WTC11 (cell line): ENCODE data around the gene TRDMT1. TPM values are rescaled to one million over a fixed set of nuclear protein-coding genes. Genes with fewer than 3 reads are reported as not detected.

Experiments
- ATAC-seq: fragments of 200-7000 bp; cut with Tn5 transposase; 2 replicates; pipeline ENCODE4 v1.10.0; 2021; ENCODE audit warnings: mild to moderate bottlenecking, moderate library complexity
- CTCF ChIA-PET: fragments of 300-600 bp; sonication (Branson Sonifier 250); formaldehyde crosslinking; loops from one replicate; lab custom pipeline; 2021; ENCODE audit warnings: antibody characterized with exemption; lab: Charles Lee
- POLR2A ChIA-PET: fragments of 350-600 bp; sonication (Branson Sonifier 250); formaldehyde crosslinking; loops from one replicate; lab custom pipeline; 2021; ENCODE audit warnings: antibody characterized with exemption; lab: Charles Lee
- DNase-seq: peaks from one replicate; pipeline ENCODE4 v3.0.0; 2021; ENCODE audit warnings: low spot score
- H3K27ac Mint-ChIP-seq: 2 replicates; pipeline ENCODE4 v1.8.0; 2021; ENCODE audit warnings: mixed read lengths
- H3K27me3 Mint-ChIP-seq: 2 replicates; pipeline ENCODE4 v1.8.0; 2021; ENCODE audit warnings: low read depth, mild to moderate bottlenecking, moderate library complexity, mixed read lengths
- H3K36me3 Mint-ChIP-seq: 2 replicates; pipeline ENCODE4 v1.8.0; 2021; ENCODE audit warnings: mixed read lengths
- H3K4me1 Mint-ChIP-seq: 2 replicates; pipeline ENCODE4 v1.8.0; 2022; ENCODE audit warnings: mixed read lengths
- H3K4me3 Mint-ChIP-seq: 2 replicates; pipeline ENCODE4 v1.8.0; 2021; ENCODE audit warnings: mild to moderate bottlenecking, moderate library complexity, mixed read lengths
- H3K9me3 Mint-ChIP-seq: 2 replicates; pipeline ENCODE4 v1.8.0; 2021; ENCODE audit warnings: mixed read lengths
- ATF1 ChIP-seq: sonication (generic); formaldehyde crosslinking; IDR thresholded peaks from 2 replicates; pipeline ENCODE4 v1.8.1; 2023; ENCODE audit warnings: mild to moderate bottlenecking, moderate library complexity, missing genetic modification reagents
- ATF6 ChIP-seq: sonication (generic); formaldehyde crosslinking; IDR thresholded peaks from 2 replicates; pipeline ENCODE4 v1.8.1; 2023; ENCODE audit warnings: mild to moderate bottlenecking, missing genetic modification reagents
- EMX1 ChIP-seq: fragments of 250-450 bp; sonication (Bioruptor Pico); IDR thresholded peaks from 2 replicates; pipeline ENCODE4 v1.8.0; 2021; ENCODE audit warnings: mild to moderate bottlenecking
- ERG ChIP-seq: fragments of 250-450 bp; sonication (Bioruptor Pico); IDR thresholded peaks from 2 replicates; pipeline ENCODE4 v1.8.0; 2021; ENCODE audit warnings: mild to moderate bottlenecking
- ESRRA ChIP-seq: sonication (generic); formaldehyde crosslinking; IDR thresholded peaks from 2 replicates; pipeline ENCODE4 v1.8.1; 2022; ENCODE audit warnings: mild to moderate bottlenecking, missing genetic modification reagents, borderline replicate concordance
- FOXP1 ChIP-seq: sonication (generic); formaldehyde crosslinking; IDR thresholded peaks from 2 replicates; pipeline ENCODE4 v1.8.0; 2022; ENCODE audit warnings: missing genetic modification reagents, mild to moderate bottlenecking, moderate library complexity, borderline replicate concordance
- HMGA2 ChIP-seq: fragments of 250-450 bp; sonication (Bioruptor Pico); IDR thresholded peaks from 2 replicates; pipeline ENCODE4 v1.4.0; 2021; ENCODE audit warnings: mild to moderate bottlenecking, moderate library complexity
- MAX ChIP-seq: sonication (generic); formaldehyde crosslinking; IDR thresholded peaks from 2 replicates; pipeline ENCODE4 v1.8.0; 2022; ENCODE audit warnings: mild to moderate bottlenecking, missing genetic modification reagents
- NR2C2 ChIP-seq: sonication (generic); formaldehyde crosslinking; IDR thresholded peaks from 2 replicates; pipeline ENCODE4 v1.8.0; 2022; ENCODE audit warnings: mild to moderate bottlenecking, missing genetic modification reagents
- PRDM15 ChIP-seq: sonication (generic); formaldehyde crosslinking; IDR thresholded peaks from 2 replicates; pipeline ENCODE4 v1.8.0; 2022; ENCODE audit warnings: missing genetic modification reagents
- RELA ChIP-seq: sonication (generic); formaldehyde crosslinking; IDR thresholded peaks from 2 replicates; pipeline ENCODE4 v1.8.1; 2022; ENCODE audit warnings: missing genetic modification reagents, mild to moderate bottlenecking, borderline replicate concordance
- SP1 ChIP-seq: sonication (generic); formaldehyde crosslinking; conservative IDR thresholded peaks from 2 replicates; pipeline ENCODE4 v1.8.1; 2022; ENCODE audit warnings: missing genetic modification reagents
- USF1 ChIP-seq: sonication (generic); formaldehyde crosslinking; IDR thresholded peaks from 2 replicates; pipeline ENCODE4 v1.8.0; 2022; ENCODE audit warnings: mild to moderate bottlenecking, missing genetic modification reagents
- ZBTB43 ChIP-seq: sonication (generic); formaldehyde crosslinking; IDR thresholded peaks from 2 replicates; pipeline ENCODE4 v1.8.1; 2023; ENCODE audit warnings: mild to moderate bottlenecking, missing genetic modification reagents
- ZNF121 ChIP-seq: sonication (generic); formaldehyde crosslinking; IDR thresholded peaks from 2 replicates; pipeline ENCODE4 v1.8.0; 2023; ENCODE audit warnings: missing genetic modification reagents
- ZNF263 ChIP-seq: sonication (generic); formaldehyde crosslinking; IDR thresholded peaks from 2 replicates; pipeline ENCODE4 v1.8.1; 2022; ENCODE audit warnings: low read depth, mild to moderate bottlenecking, moderate library complexity, missing genetic modification reagents
- ZNF317 ChIP-seq: sonication (generic); formaldehyde crosslinking; IDR thresholded peaks from 2 replicates; pipeline ENCODE4 v1.8.1; 2023; ENCODE audit warnings: low read depth, mild to moderate bottlenecking, moderate library complexity, missing genetic modification reagents, borderline replicate concordance
- ZNF396 ChIP-seq: fragments of 250-450 bp; sonication (Bioruptor Pico); IDR thresholded peaks from 2 replicates; pipeline ENCODE4 v1.8.0; 2021; ENCODE audit warnings: mild to moderate bottlenecking, moderate library complexity, borderline replicate concordance
- ZNF416 ChIP-seq: fragments of 250-450 bp; sonication (Bioruptor Pico); IDR thresholded peaks from 2 replicates; pipeline ENCODE4 v1.9.0; 2021; ENCODE audit warnings: mild to moderate bottlenecking, inconsistent platforms
- total RNA-seq: library from RNA; stranded (reverse); gene quantifications from 3 replicates; pipeline ENCODE4 v1.2.3, GENCODE V29; 2021
- TF ChIP-seq, protein P1 (sequence below): sonication (generic); formaldehyde crosslinking; IDR thresholded peaks from 2 replicates; pipeline ENCODE4 v1.8.0; 2022; ENCODE audit warnings: mild to moderate bottlenecking, missing genetic modification reagents
- TF ChIP-seq, protein P2 (sequence below): sonication (generic); formaldehyde crosslinking; conservative IDR thresholded peaks from 2 replicates; pipeline ENCODE4 v1.8.1; 2022; ENCODE audit warnings: mild to moderate bottlenecking, missing genetic modification reagents

Gene TRDMT1
- total RNA-seq, 1 experiment from 2014 or later = 11.7 TPM

- TF ChIP-seq, protein P1, sequence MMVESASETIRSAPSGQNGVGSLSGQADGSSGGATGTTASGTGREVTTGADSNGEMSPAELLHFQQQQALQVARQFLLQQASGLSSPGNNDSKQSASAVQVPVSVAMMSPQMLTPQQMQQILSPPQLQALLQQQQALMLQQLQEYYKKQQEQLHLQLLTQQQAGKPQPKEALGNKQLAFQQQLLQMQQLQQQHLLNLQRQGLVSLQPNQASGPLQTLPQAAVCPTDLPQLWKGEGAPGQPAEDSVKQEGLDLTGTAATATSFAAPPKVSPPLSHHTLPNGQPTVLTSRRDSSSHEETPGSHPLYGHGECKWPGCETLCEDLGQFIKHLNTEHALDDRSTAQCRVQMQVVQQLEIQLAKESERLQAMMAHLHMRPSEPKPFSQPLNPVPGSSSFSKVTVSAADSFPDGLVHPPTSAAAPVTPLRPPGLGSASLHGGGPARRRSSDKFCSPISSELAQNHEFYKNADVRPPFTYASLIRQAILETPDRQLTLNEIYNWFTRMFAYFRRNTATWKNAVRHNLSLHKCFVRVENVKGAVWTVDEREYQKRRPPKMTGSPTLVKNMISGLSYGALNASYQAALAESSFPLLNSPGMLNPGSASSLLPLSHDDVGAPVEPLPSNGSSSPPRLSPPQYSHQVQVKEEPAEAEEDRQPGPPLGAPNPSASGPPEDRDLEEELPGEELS (CRISPR knock-in tag) = no peak
- TF ChIP-seq ATF1 (CRISPR knock-in tag) (no peak), ATF6 (no peak), EMX1 (CRISPR knock-in tag) (no peak), HMGA2 (CRISPR knock-in tag) (no peak), USF1 (CRISPR knock-in tag) (no peak)
Observed at GRCh38 chr10:17181110-17181509, 20.4 kb downstream of the TRDMT1 start (continued).

- no peaks in the 10 kb centered on the region for H3K27me3 Mint-ChIP-seq
- H3K4me3 Mint-ChIP-seq = no peak overlapping the region
- TF ChIP-seq MAX (CRISPR knock-in tag) = no peak
- ChIA-PET POLR2A (no interaction called here), CTCF (interaction anchor here (0.6 to 1.2 kb wide), 5 partner anchors 22 to 230 kb away, joined by 3 to 6 read pairs (median 3); no protein-coding TSS in a partner anchor)
- DNase-seq (no peak), ATAC-seq (no peak)
- H3K9me3 Mint-ChIP-seq = no peaks in the 10 kb centered on the region
- H3K27ac Mint-ChIP-seq = no peak overlapping the region
- no peaks in the 10 kb centered on the region for H3K36me3 Mint-ChIP-seq
- H3K4me1 Mint-ChIP-seq = peaks cover 21% of the 10 kb centered on the region
Observed at GRCh38 chr10:17179002-17179401, 22.5 kb downstream of the TRDMT1 start.

GRCh38 chr10:17178006-17178405 lies 23.5 kb downstream of the TRDMT1 start:
- H3K4me3 Mint-ChIP-seq = no peak overlapping the region
- no peak for ATAC-seq
- no peaks in the 10 kb centered on the region for H3K27me3 Mint-ChIP-seq
- no peak overlapping the region for H3K27ac Mint-ChIP-seq
- no peaks in the 10 kb centered on the region for H3K9me3 Mint-ChIP-seq
- no peak for DNase-seq
- H3K4me1 Mint-ChIP-seq = peaks cover 21% of the 10 kb centered on the region
- H3K36me3 Mint-ChIP-seq = no peaks in the 10 kb centered on the region
- CTCF ChIA-PET = no interaction called here
- POLR2A ChIA-PET = no interaction called here
- TF ChIP-seq ZNF317 (CRISPR knock-in tag) (no peak), ZNF416 (CRISPR knock-in tag) (no peak), ERG (no peak), ZBTB43 (CRISPR knock-in tag) (no peak), PRDM15 (CRISPR knock-in tag) (no peak), RELA (CRISPR knock-in tag) (no peak), MAX (CRISPR knock-in tag) (no peak), ZNF396 (CRISPR knock-in tag) (no peak), ESRRA (CRISPR knock-in tag) (no peak), ZNF263 (CRISPR knock-in tag) (no peak), ZNF121 (CRISPR knock-in tag) (no peak), FOXP1 (CRISPR knock-in tag) (no peak), SP1 (CRISPR knock-in tag) (no peak), NR2C2 (CRISPR knock-in tag) (no peak)
- TF ChIP-seq, protein P2, sequence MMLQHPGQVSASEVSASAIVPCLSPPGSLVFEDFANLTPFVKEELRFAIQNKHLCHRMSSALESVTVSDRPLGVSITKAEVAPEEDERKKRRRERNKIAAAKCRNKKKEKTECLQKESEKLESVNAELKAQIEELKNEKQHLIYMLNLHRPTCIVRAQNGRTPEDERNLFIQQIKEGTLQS (CRISPR knock-in tag) = no peak
